KMS-11 (cell line): ENCODE results near the gene ARL8A.

Experiments
- H2AFZ ChIP-seq: fragments of 200-600 bp; sonication (generic); 2 replicates; pipeline ENCODE4 v1.6.1; 2016; ENCODE audit warnings: antibody characterized with exemption, mixed run types, low read depth
- H3K27ac ChIP-seq: fragments of 200-600 bp; sonication (generic); 2 replicates; pipeline ENCODE4 v1.6.1; 2016; ENCODE audit warnings: mild to moderate bottlenecking, mixed run types
- H3K27me3 ChIP-seq: fragments of 200-600 bp; sonication (generic); 2 replicates; pipeline ENCODE4 v1.6.1; 2017; ENCODE audit warnings: mild to moderate bottlenecking, low read depth, mixed run types, moderate library complexity; ENCODE audit not compliant: insufficient read depth
- H3K36me3 ChIP-seq: fragments of 200-600 bp; sonication (generic); 2 replicates; pipeline ENCODE4 v1.6.1; 2017; ENCODE audit warnings: mild to moderate bottlenecking, mixed run types; ENCODE audit not compliant: insufficient read depth
- H3K4me1 ChIP-seq: fragments of 200-600 bp; sonication (generic); 2 replicates; pipeline ENCODE4 v1.6.1; 2016; ENCODE audit warnings: mild to moderate bottlenecking, low read depth, mixed run types; ENCODE audit not compliant: poor library complexity, severe bottlenecking
- H3K4me2 ChIP-seq: fragments of 200-600 bp; sonication (generic); 2 replicates; pipeline ENCODE4 v1.7.0; 2016; ENCODE audit warnings: mild to moderate bottlenecking, mixed run types
- H3K4me3 ChIP-seq: fragments of 200-600 bp; sonication (generic); IDR thresholded peaks from 2 replicates; pipeline ENCODE4 v1.6.1; 2017; ENCODE audit warnings: low read depth, low read length, mixed read lengths; ENCODE audit not compliant: insufficient read depth
- H3K79me2 ChIP-seq: fragments of 200-600 bp; sonication (generic); 2 replicates; pipeline ENCODE4 v1.6.1; 2016; ENCODE audit warnings: low read depth, mixed run types; ENCODE audit not compliant: insufficient read depth
- H3K9ac ChIP-seq: fragments of 200-600 bp; sonication (generic); 2 replicates; pipeline ENCODE4 v1.6.1; 2016; ENCODE audit warnings: mild to moderate bottlenecking, mixed run types
- H4K20me1 ChIP-seq: fragments of 200-600 bp; sonication (generic); 2 replicates; pipeline ENCODE4 v1.6.1; 2016; ENCODE audit warnings: mild to moderate bottlenecking, mixed run types; ENCODE audit not compliant: insufficient read depth
- TF ChIP-seq, protein P1 (sequence below): fragments of 200-600 bp; sonication (generic); conservative IDR thresholded peaks from 2 replicates; pipeline ENCODE4 v1.6.1; 2017; ENCODE audit warnings: low read depth, mild to moderate bottlenecking, antibody characterized with exemption, low read length, moderate library complexity, mixed read lengths

Gene ARL8A

DNA sequence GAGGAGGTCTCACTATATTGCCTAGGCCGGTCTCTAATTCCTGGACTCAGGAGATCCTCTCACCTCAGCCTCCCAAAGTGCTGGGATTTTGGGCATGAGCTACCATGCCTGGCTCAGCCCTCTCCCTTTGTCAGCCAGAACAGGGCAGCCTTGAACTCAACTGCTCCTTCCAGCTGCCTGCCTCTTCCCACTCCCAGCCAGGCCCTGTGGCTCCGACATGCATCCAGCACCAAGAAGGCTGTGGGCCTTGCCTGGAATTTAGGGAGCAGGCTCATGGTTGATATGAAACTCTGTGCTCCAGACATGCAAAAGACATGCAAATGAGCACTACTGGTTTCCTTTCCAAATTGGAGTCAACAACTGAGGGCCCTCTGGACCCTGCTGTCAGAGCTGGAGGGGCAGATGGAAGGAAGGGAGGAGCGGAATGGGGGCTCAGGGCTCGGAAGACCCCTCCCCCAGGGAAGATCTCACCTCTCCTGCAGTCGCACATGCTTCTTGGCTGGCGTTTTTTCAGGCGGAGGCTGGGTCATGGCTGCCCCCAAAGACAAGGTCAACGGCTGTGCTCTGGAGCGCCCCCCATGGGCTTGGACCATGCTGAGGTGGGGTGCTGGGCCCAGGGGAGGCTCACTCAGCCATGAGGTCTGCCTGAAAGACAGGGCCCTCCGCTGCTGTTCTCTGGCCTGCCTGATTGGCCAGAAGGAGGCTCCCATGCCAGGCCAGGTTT, 14.4 kb upstream of the ARL8A start:
- TF ChIP-seq, protein P1, sequence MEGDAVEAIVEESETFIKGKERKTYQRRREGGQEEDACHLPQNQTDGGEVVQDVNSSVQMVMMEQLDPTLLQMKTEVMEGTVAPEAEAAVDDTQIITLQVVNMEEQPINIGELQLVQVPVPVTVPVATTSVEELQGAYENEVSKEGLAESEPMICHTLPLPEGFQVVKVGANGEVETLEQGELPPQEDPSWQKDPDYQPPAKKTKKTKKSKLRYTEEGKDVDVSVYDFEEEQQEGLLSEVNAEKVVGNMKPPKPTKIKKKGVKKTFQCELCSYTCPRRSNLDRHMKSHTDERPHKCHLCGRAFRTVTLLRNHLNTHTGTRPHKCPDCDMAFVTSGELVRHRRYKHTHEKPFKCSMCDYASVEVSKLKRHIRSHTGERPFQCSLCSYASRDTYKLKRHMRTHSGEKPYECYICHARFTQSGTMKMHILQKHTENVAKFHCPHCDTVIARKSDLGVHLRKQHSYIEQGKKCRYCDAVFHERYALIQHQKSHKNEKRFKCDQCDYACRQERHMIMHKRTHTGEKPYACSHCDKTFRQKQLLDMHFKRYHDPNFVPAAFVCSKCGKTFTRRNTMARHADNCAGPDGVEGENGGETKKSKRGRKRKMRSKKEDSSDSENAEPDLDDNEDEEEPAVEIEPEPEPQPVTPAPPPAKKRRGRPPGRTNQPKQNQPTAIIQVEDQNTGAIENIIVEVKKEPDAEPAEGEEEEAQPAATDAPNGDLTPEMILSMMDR: peak; percentile 47
- peak overlapping the region; percentile 80 for H3K4me3 ChIP-seq
- H2AFZ ChIP-seq: no peak overlapping the region
- H3K9ac ChIP-seq: peak overlapping the region; percentile 67
- H4K20me1 ChIP-seq: no peaks in the 10 kb centered on the region
- H3K4me1 ChIP-seq: no peaks in the 10 kb centered on the region
- peaks cover 13% of the 10 kb centered on the region; the same call in 1 of the 2 replicates for H3K27me3 ChIP-seq
- no peaks in the 10 kb centered on the region for H3K79me2 ChIP-seq
- H3K4me2 ChIP-seq: peak overlapping the region; percentile 36; the same call in 1 of the 2 replicates
- H3K27ac ChIP-seq: peak overlapping the region; percentile 59
- no peaks in the 10 kb centered on the region for H3K36me3 ChIP-seq

DNA sequence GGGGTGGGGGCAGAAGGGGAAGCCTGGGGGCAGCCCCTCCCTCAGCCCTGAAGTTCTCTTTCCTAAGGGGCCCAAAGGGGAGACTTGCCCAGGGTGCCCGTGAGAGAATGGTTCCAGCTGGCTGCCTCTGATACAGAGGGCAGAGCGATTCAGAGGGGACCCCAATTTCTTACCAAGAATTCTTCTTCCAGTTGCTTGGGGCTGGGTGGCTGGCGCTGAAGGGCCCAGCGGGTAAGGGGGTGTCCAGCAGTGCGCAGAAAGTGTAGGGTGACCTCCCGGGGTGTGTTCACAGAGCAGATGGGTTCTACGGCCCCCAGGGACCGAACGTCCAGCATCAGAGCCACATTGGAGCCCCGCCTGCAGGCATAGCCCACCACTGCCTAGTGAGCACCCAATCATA, 13.4 kb upstream of the ARL8A start:
- no peak overlapping the region for H3K27ac ChIP-seq
- no peak overlapping the region for H2AFZ ChIP-seq
- peaks cover 13% of the 10 kb centered on the region; the same call in 1 of the 2 replicates for H3K27me3 ChIP-seq
- H3K4me3 ChIP-seq: no peak overlapping the region
- no peaks in the 10 kb centered on the region for H3K4me1 ChIP-seq
- H3K36me3 ChIP-seq: no peaks in the 10 kb centered on the region
- no peaks in the 10 kb centered on the region for H4K20me1 ChIP-seq
- H3K4me2 ChIP-seq: no peak overlapping the region
- no peak overlapping the region for H3K9ac ChIP-seq
- no peaks in the 10 kb centered on the region for H3K79me2 ChIP-seq
- TF ChIP-seq, protein P1: no peak

DNA sequence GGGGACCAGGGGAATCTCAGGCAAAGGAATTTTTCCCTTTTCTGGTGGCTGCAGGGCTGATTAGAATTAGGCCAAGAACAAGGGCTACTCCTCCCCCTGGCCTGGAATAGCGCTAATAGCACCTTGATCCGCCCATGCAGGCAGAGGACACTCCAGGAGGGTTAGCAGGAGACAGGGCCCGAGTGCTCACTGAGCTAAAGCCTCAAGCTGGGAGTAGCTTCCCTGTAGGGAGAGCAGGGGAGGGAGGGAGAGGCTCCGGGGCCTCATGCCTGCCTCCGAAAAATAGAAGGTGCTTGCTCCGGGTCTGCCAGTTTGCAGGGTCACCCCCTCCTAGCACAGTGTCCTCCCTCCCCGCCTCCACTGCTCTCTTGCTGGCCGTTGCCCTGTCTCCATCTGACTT, 12.1 kb upstream of the ARL8A start:
- TF ChIP-seq, protein P1: no peak
- Histone ChIP-seq H3K4me1 (no peaks in the 10 kb centered on the region), H3K79me2 (no peaks in the 10 kb centered on the region), H3K27me3 (peaks cover 8% of the 10 kb centered on the region; the same call in 1 of the 2 replicates), H3K36me3 (no peaks in the 10 kb centered on the region), H2AFZ (no peak overlapping the region), H3K27ac (no peak overlapping the region), H3K4me2 (no peak overlapping the region), H4K20me1 (no peaks in the 10 kb centered on the region), H3K4me3 (no peak overlapping the region), H3K9ac (no peak overlapping the region)

DNA sequence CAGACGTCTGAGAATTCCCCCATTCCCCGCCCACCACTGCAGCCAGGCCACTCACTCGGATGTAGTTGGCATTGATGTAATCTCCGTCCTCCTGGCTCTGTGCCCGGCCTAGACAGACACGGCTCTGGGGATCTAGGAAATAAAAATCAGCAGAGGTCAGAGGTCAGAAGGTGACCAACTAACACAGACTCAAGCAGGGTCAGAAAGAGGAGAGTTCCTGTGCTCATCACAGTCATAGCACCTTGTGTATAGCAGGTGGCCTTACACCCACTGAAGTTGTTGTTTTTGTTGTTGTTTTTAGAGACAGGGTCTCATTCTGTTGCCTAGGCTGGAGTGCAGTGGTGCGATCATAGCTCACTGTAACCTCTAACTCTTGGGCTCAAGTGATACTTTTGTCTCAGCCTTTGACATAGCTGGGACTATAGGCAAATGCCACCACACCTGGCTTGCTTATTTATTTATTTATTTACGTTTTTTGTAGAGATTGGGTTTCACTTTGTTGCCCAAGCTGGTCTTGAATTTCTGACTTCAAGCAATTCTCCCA, 11.0 kb upstream of the ARL8A start:
- H3K27me3 ChIP-seq: no peaks in the 10 kb centered on the region
- no peak overlapping the region for H2AFZ ChIP-seq
- TF ChIP-seq, protein P1: no peak
- H4K20me1 ChIP-seq: no peaks in the 10 kb centered on the region
- H3K9ac ChIP-seq: no peak overlapping the region
- no peaks in the 10 kb centered on the region for H3K4me1 ChIP-seq
- no peaks in the 10 kb centered on the region for H3K79me2 ChIP-seq
- no peak overlapping the region for H3K27ac ChIP-seq
- no peak overlapping the region for H3K4me3 ChIP-seq
- no peak overlapping the region for H3K4me2 ChIP-seq
- no peaks in the 10 kb centered on the region for H3K36me3 ChIP-seq
